Common myeloid progenitor, CD34-positive (primary cell): Measurements from ENCODE around the gene DUSP16.
"Not testable (repeated sequence)": the region's sequence is repeated elsewhere in the genome, so short reads cannot be mapped to it uniquely, and the experiment has no call there.

Experiments used
- CTCF ChIA-PET: fragments of 350-600 bp; sonication (Branson Sonifier 250); formaldehyde crosslinking; loops from one replicate; lab custom pipeline; 2021; ENCODE audit warnings: antibody characterized with exemption; lab: Charles Lee
- POLR2A ChIA-PET: fragments of 350-600 bp; sonication (Branson Sonifier 250); formaldehyde crosslinking; loops from one replicate; lab custom pipeline; 2021; ENCODE audit warnings: antibody characterized with exemption; lab: Charles Lee
- DNase-seq, 3 donors: peaks; one replicate each; pipeline versions ENCODE4 v3.0.0 to v3.0.0-alpha.2; 2013
- H3K27ac ChIP-seq, 2 experiments: 1 replicate in 1 of 2; 2 replicates in 1 of 2; pipeline ENCODE4 v1.7.0; 2013; ENCODE audit warnings: inconsistent platforms in 2 of 2, low read length in 2 of 2, mild to moderate bottlenecking in 2 of 2, low read depth in 1 of 2, moderate library complexity in 1 of 2; ENCODE audit not compliant: severe bottlenecking in 2 of 2, insufficient read depth in 1 of 2, poor library complexity in 1 of 2
- H3K27me3 ChIP-seq, 5 experiments: replicated peaks in 2 of 5; 1 replicate in 3 of 5; 2 replicates in 2 of 5; pipeline versions ENCODE4 v1.6.1 to v1.7.0; 2013; ENCODE audit warnings: low read length in 4 of 5, mild to moderate bottlenecking in 2 of 5, moderate library complexity in 2 of 5, inconsistent platforms in 1 of 5; ENCODE audit not compliant: insufficient read depth in 5 of 5, control insufficient read depth in 4 of 5
- H3K36me3 ChIP-seq, 4 experiments: 1 replicate in 2 of 4; 2 replicates in 2 of 4; pipeline versions ENCODE4 v1.6.1 to v1.7.0; 2013; ENCODE audit warnings: low read length in 3 of 4, control low read depth in 1 of 4, mild to moderate bottlenecking in 1 of 4; ENCODE audit not compliant: control insufficient read depth in 4 of 4, insufficient read depth in 4 of 4
- H3K4me1 ChIP-seq, 4 experiments: 1 replicate in 3 of 4; 2 replicates in 1 of 4; pipeline versions ENCODE4 v1.6.1 to v1.7.1; 2013; ENCODE audit warnings: low read length in 3 of 4, mild to moderate bottlenecking in 3 of 4, control low read depth in 1 of 4, inconsistent platforms in 1 of 4, moderate library complexity in 1 of 4; ENCODE audit not compliant: control insufficient read depth in 4 of 4, insufficient read depth in 4 of 4; ENCODE audit errors: control extremely low read depth in 1 of 4
- H3K4me3 ChIP-seq, 7 experiments: 1 replicate in 4 of 7; 2 replicates in 3 of 7; pipeline versions ENCODE4 v1.5.1 to v1.7.0; 2013; ENCODE audit warnings: mild to moderate bottlenecking in 7 of 7, low read length in 6 of 7, moderate library complexity in 6 of 7, inconsistent platforms in 2 of 7, low read depth in 2 of 7, control low read depth in 1 of 7; ENCODE audit not compliant: insufficient read depth in 4 of 7, control insufficient read depth in 1 of 7; ENCODE audit errors: extremely low read depth in 1 of 7
- H3K9me3 ChIP-seq, 5 experiments: 1 replicate in 4 of 5; 2 replicates in 1 of 5; pipeline versions ENCODE4 v1.6.1 to v1.7.1; 2013; ENCODE audit warnings: low read length in 4 of 5, mild to moderate bottlenecking in 2 of 5, inconsistent platforms in 1 of 5, low read depth in 1 of 5, moderate library complexity in 1 of 5; ENCODE audit not compliant: control insufficient read depth in 4 of 5, insufficient read depth in 2 of 5; ENCODE audit errors: control extremely low read depth in 1 of 5
- WGBS: methylation state at CpG from one replicate; pipeline ENCODE4 v1.1.5; 2013; ENCODE audit not compliant: insufficient coverage; 5-methylcytosine and 5-hydroxymethylcytosine counted together

Gene DUSP16

GRCh38 chr12:12522657-12523056 is 40.0 kb downstream of the DUSP16 start:
- H3K36me3 ChIP-seq, H3K4me1 ChIP-seq, H3K27me3 ChIP-seq, POLR2A ChIA-PET, H3K9me3 ChIP-seq, H3K27ac ChIP-seq, DNase-seq, H3K4me3 ChIP-seq: not testable (repeated sequence)
- CTCF ChIA-PET = interaction anchor here (0.7 to 1.1 kb wide), 3 partner anchors 8 to 22 kb away, joined by 3 to 4 read pairs (median 3); no protein-coding TSS in a partner anchor
- 100% methylated on average over 2 of the region's 4 CpGs for WGBS

- H3K27me3 ChIP-seq = no peaks in the 10 kb centered on the region
- 89% methylated on average over 6 of the region's 6 CpGs for WGBS
- no peak overlapping the region for H3K4me3 ChIP-seq
- ChIA-PET CTCF (no interaction called here), POLR2A (no interaction called here)
- no peaks in the 10 kb centered on the region for H3K9me3 ChIP-seq
- no peak for DNase-seq
- no peaks in the 10 kb centered on the region for H3K36me3 ChIP-seq
- H3K4me1 ChIP-seq = no peaks in the 10 kb centered on the region
- no peak overlapping the region for H3K27ac ChIP-seq
Measured at GRCh38 chr12:12521888-12522287, 40.8 kb downstream of the DUSP16 start.

- Histone ChIP-seq H3K36me3 (no peaks in the 10 kb centered on the region), H3K27ac (no peak overlapping the region), H3K27me3 (no peaks in the 10 kb centered on the region), H3K4me1 (no peaks in the 10 kb centered on the region), H3K9me3 (no peaks in the 10 kb centered on the region), H3K4me3 (no peak overlapping the region)
- ChIA-PET CTCF (no interaction called here), POLR2A (no interaction called here)
- no peak for DNase-seq
- 100% methylated on average over 1 of the region's 8 CpGs for WGBS
Measured at GRCh38 chr12:12521044-12521485, 41.6 kb downstream of the DUSP16 start.

GRCh38 chr12:12520273-12520672 is 42.4 kb downstream of the DUSP16 start:
- no peak overlapping the region for H3K27ac ChIP-seq
- H3K4me1 ChIP-seq = no peaks in the 10 kb centered on the region
- H3K9me3 ChIP-seq = no peaks in the 10 kb centered on the region
- ChIA-PET POLR2A (no interaction called here), CTCF (interaction anchor here (1.4 kb wide), 1 partner anchor 8 kb away, joined by 4 read pairs; no protein-coding TSS in a partner anchor)
- H3K4me3 ChIP-seq = no peak overlapping the region
- no peaks in the 10 kb centered on the region for H3K27me3 ChIP-seq
- DNase-seq = no peak
- no peaks in the 10 kb centered on the region for H3K36me3 ChIP-seq

GRCh38 chr12:12519354-12519998 is 43.2 kb downstream of the DUSP16 start:
- POLR2A ChIA-PET = no interaction called here

GRCh38 chr12:12518919-12519318 is 43.7 kb downstream of the DUSP16 start:
- Histone ChIP-seq H3K9me3 (no peaks in the 10 kb centered on the region), H3K4me1 (no peaks in the 10 kb centered on the region), H3K36me3 (no peaks in the 10 kb centered on the region), H3K27me3 (no peaks in the 10 kb centered on the region), H3K27ac (no peak overlapping the region), H3K4me3 (no peak overlapping the region)
- POLR2A ChIA-PET = no interaction called here
- CTCF ChIA-PET = no interaction called here
- WGBS = no CpG with 5 or more reads among the region's 4 CpGs
- no peak for DNase-seq

More at GRCh38 chr12:12519354-12519998, 43.2 kb downstream of the DUSP16 start:
- Histone ChIP-seq H3K9me3 (no peaks in the 10 kb centered on the region), H3K4me3 (no peak overlapping the region), H3K36me3 (no peaks in the 10 kb centered on the region), H3K27ac (no peak overlapping the region), H3K4me1 (no peaks in the 10 kb centered on the region), H3K27me3 (no peaks in the 10 kb centered on the region)
- whole genome bisulfite sequencing = 100% methylated on average over 2 of the region's 4 CpGs
- CTCF ChIA-PET = interaction anchor here (1.4 kb wide), 1 partner anchor 9 kb away, joined by 4 read pairs; no protein-coding TSS in a partner anchor
- no peak for DNase-seq

GRCh38 chr12:12518464-12518845 is 44.2 kb downstream of the DUSP16 start:
- ChIA-PET POLR2A (interaction anchor here (0.6 kb wide), 1 partner anchor 1906 kb away, joined by 4 read pairs; no protein-coding TSS in a partner anchor), CTCF (no interaction called here)
- no peaks in the 10 kb centered on the region for H3K9me3 ChIP-seq
- H3K27me3 ChIP-seq = no peaks in the 10 kb centered on the region
- H3K4me1 ChIP-seq = no peaks in the 10 kb centered on the region
- no peak overlapping the region for H3K4me3 ChIP-seq
- H3K36me3 ChIP-seq = no peaks in the 10 kb centered on the region
- no peak overlapping the region for H3K27ac ChIP-seq
- WGBS = 100% methylated on average over 2 of the region's 3 CpGs
- DNase-seq = no peak
